H1 (cell line): ENCODE results near the gene HGFAC. TPM values are rescaled to one million over a fixed set of nuclear protein-coding genes. Genes with fewer than 3 reads are reported as not detected.

Experiments
- CTCF ChIA-PET: fragments of 300-600 bp; sonication (Branson Sonifier 250); formaldehyde crosslinking; loops from one replicate; lab custom pipeline; 2021; ENCODE audit not compliant: partially characterized antibody; lab: Charles Lee
- POLR2A ChIA-PET: fragments of 300-600 bp; sonication (Branson Sonifier 250); formaldehyde crosslinking; loops from one replicate; lab custom pipeline; 2021; ENCODE audit warnings: inconsistent platforms; ENCODE audit not compliant: partially characterized antibody; lab: Charles Lee
- DNase-seq, 2 experiments: peaks; one replicate each; pipeline versions ENCODE4 v3.0.0 to v3.0.0-alpha.2; 2010 to 2022; ENCODE audit warnings: low spot score in 2 of 2, low read depth in 1 of 2, mixed read lengths in 1 of 2
- FAIRE-seq: peaks from 2 replicates; lab custom pipeline; 2011; peaks lifted over from hg19 to GRCh38; lab: Jason Lieb, UNC
- H2AFZ ChIP-seq: 2 replicates; pipeline ENCODE4 v1.8.1; 2012; ENCODE audit warnings: low read length, inconsistent platforms
- H2AK5ac ChIP-seq: 2 replicates; pipeline ENCODE4 v1.6.1; 2013; ENCODE audit warnings: low read depth, low read length
- H2BK120ac ChIP-seq: replicated peaks from 2 replicates; pipeline ENCODE3; 2013; ENCODE audit warnings: low read depth, low read length, inconsistent platforms
- H2BK12ac ChIP-seq: 2 replicates; pipeline ENCODE4 v1.6.1; 2013; ENCODE audit warnings: low read depth, low read length
- H2BK15ac ChIP-seq: 2 replicates; pipeline ENCODE4 v1.6.1; 2013; ENCODE audit warnings: low read length
- H2BK20ac ChIP-seq: 2 replicates; pipeline ENCODE4 v1.6.1; 2013; ENCODE audit warnings: low read length
- H2BK5ac ChIP-seq: 2 replicates; pipeline ENCODE4 v1.6.1; 2013; ENCODE audit warnings: low read depth, low read length
- H3K14ac ChIP-seq: 2 replicates; pipeline ENCODE4 v1.6.1; 2013; ENCODE audit warnings: inconsistent platforms; ENCODE audit not compliant: insufficient read length
- H3K18ac ChIP-seq: 2 replicates; pipeline ENCODE4 v1.6.1; 2013; ENCODE audit warnings: low read length; ENCODE audit errors: extremely low read depth
- H3K23ac ChIP-seq: 2 replicates; pipeline ENCODE4 v1.6.1; 2013; ENCODE audit warnings: inconsistent platforms; ENCODE audit not compliant: insufficient read length
- H3K23me2 ChIP-seq: 2 replicates; pipeline ENCODE4 v1.6.1; 2013; ENCODE audit warnings: low read depth, low read length
- H3K27ac ChIP-seq: 2 replicates; pipeline ENCODE4 v1.6.1; 2011; ENCODE audit warnings: low read depth, low read length, inconsistent platforms
- H3K27me3 ChIP-seq, 4 experiments: replicated peaks in 1 of 4; 1 replicate in 1 of 4; 2 replicates in 3 of 4; pipeline versions ENCODE4 v1.6.1 to v1.8.1; 2011 to 2013; ENCODE audit warnings: low read length in 3 of 4, mild to moderate bottlenecking in 3 of 4, inconsistent platforms in 2 of 4, mixed read lengths in 2 of 4, moderate library complexity in 1 of 4; ENCODE audit not compliant: control insufficient read depth in 3 of 4, insufficient read depth in 3 of 4; ENCODE audit errors: extremely low read depth in 1 of 4
- H3K36me3 ChIP-seq, 4 experiments: 2 replicates each; pipeline versions ENCODE4 v1.6.1 to v1.8.1; 2011 to 2013; ENCODE audit warnings: mild to moderate bottlenecking in 4 of 4, low read length in 3 of 4, moderate library complexity in 2 of 4, control low read depth in 1 of 4, inconsistent platforms in 1 of 4; ENCODE audit not compliant: insufficient read depth in 4 of 4, control insufficient read depth in 2 of 4
- H3K4ac ChIP-seq: replicated peaks from 2 replicates; pipeline ENCODE3; 2013; ENCODE audit warnings: low read length, low read depth, mixed read lengths, inconsistent platforms; ENCODE audit not compliant: insufficient read length
- H3K4me1 ChIP-seq, 4 experiments: replicated peaks in 1 of 4; 1 replicate in 1 of 4; 2 replicates in 3 of 4; pipeline versions ENCODE4 v1.6.1 to v1.8.1; 2011 to 2013; ENCODE audit warnings: low read length in 3 of 4, inconsistent platforms in 2 of 4, mixed read lengths in 1 of 4; ENCODE audit not compliant: insufficient read depth in 4 of 4, control insufficient read depth in 3 of 4
- H3K4me2 ChIP-seq, 2 experiments: 2 replicates each; pipeline versions ENCODE4 v1.6.1 to v1.8.1; 2011 to 2013; ENCODE audit warnings: low read depth in 2 of 2, low read length in 2 of 2, control low read depth in 1 of 2, inconsistent platforms in 1 of 2, mild to moderate bottlenecking in 1 of 2; ENCODE audit not compliant: insufficient read depth in 1 of 2
- H3K4me3 ChIP-seq, 4 experiments: fragments of 200-600, 300-600 bp in 1 of 4; sonication (generic), shearing (Covaris generic), sonication (Bioruptor Twin) in 1 of 4; 2 replicates each; pipeline versions ENCODE4 v1.5.1 to v1.8.1; 2011 to 2016; ENCODE audit warnings: low read length in 4 of 4, low read depth in 3 of 4, control low read depth in 2 of 4, inconsistent platforms in 2 of 4, mild to moderate bottlenecking in 2 of 4, mixed read lengths in 1 of 4, moderate library complexity in 1 of 4; ENCODE audit not compliant: insufficient read depth in 2 of 4; ENCODE audit errors: extremely low read depth in 1 of 4
- H3K56ac ChIP-seq: replicated peaks from 2 replicates; pipeline ENCODE3; 2013; ENCODE audit warnings: low read depth, mild to moderate bottlenecking, mixed read lengths, low read length, inconsistent platforms; ENCODE audit not compliant: insufficient read length
- H3K79me1 ChIP-seq: 2 replicates; pipeline ENCODE4 v1.6.1; 2013; ENCODE audit warnings: low read depth, low read length, control low read depth
- H3K79me2 ChIP-seq, 2 experiments: 2 replicates each; pipeline versions ENCODE4 v1.6.1 to v1.8.1; 2012 to 2013; ENCODE audit warnings: low read length in 2 of 2, mild to moderate bottlenecking in 2 of 2, inconsistent platforms in 1 of 2; ENCODE audit not compliant: insufficient read depth in 2 of 2, control insufficient read depth in 1 of 2
- H3K9ac ChIP-seq, 4 experiments: replicated peaks in 1 of 4; 1 replicate in 1 of 4; 2 replicates in 3 of 4; pipeline versions ENCODE4 v1.6.1 to v1.8.1; 2011 to 2013; ENCODE audit warnings: low read depth in 3 of 4, low read length in 3 of 4, control low read depth in 2 of 4, mild to moderate bottlenecking in 2 of 4, moderate library complexity in 2 of 4, inconsistent platforms in 1 of 4; ENCODE audit errors: extremely low read depth in 1 of 4
- H3K9me3 ChIP-seq, 2 experiments: 2 replicates each; pipeline versions ENCODE4 v1.6.1 to v1.8.1; 2012 to 2013; ENCODE audit warnings: mild to moderate bottlenecking in 2 of 2, moderate library complexity in 2 of 2, control low read depth in 1 of 2, inconsistent platforms in 1 of 2, low read depth in 1 of 2, low read length in 1 of 2, mixed read lengths in 1 of 2; ENCODE audit not compliant: insufficient read depth in 2 of 2
- H4K20me1 ChIP-seq, 2 experiments: replicated peaks in 1 of 2; 2 replicates each; pipeline versions ENCODE3 to v1.8.1; 2011 to 2013; ENCODE audit warnings: inconsistent platforms in 2 of 2, low read length in 2 of 2, mild to moderate bottlenecking in 1 of 2; ENCODE audit not compliant: insufficient read depth in 2 of 2, control insufficient read depth in 1 of 2
- H4K5ac ChIP-seq: 2 replicates; pipeline ENCODE4 v1.6.1; 2013; ENCODE audit warnings: low read length, low read depth, mixed read lengths, inconsistent platforms; ENCODE audit not compliant: insufficient read length
- H4K8ac ChIP-seq: 2 replicates; pipeline ENCODE4 v1.8.0; 2013; ENCODE audit warnings: mild to moderate bottlenecking, moderate library complexity, low read length, inconsistent platforms; ENCODE audit not compliant: insufficient read depth; ENCODE audit errors: extremely low read depth
- H4K91ac ChIP-seq: replicated peaks from 2 replicates; pipeline ENCODE3; 2013; ENCODE audit warnings: low read length, mixed read lengths, inconsistent platforms; ENCODE audit not compliant: insufficient read length
- CBX5 ChIP-seq: fragments of 300-800, 300-1000 bp; sonication (generic); IDR thresholded peaks from 2 replicates; pipeline ENCODE4 v1.7.1; 2016; ENCODE audit warnings: antibody characterized with exemption, low read length, low read depth
- CEBPB ChIP-seq: IDR thresholded peaks from 2 replicates; pipeline ENCODE4 v1.6.1; 2012; ENCODE audit warnings: low read depth, low read length
- CTBP2 ChIP-seq: IDR thresholded peaks from 2 replicates; pipeline ENCODE4 v1.7.0; 2011; ENCODE audit warnings: borderline replicate concordance, mild to moderate bottlenecking, moderate library complexity, mixed read lengths, low read length; ENCODE audit not compliant: insufficient read depth, insufficient read length
- GABPA ChIP-seq: IDR thresholded peaks from 2 replicates; pipeline ENCODE4 v1.6.1; 2011; ENCODE audit warnings: mild to moderate bottlenecking, low read length, moderate library complexity, borderline replicate concordance; ENCODE audit not compliant: insufficient read depth
- HDAC2 ChIP-seq, 2 experiments: fragments of 300-600 bp in 1 of 2; sonication (generic) in 1 of 2; IDR thresholded peaks; 2 replicates each; pipeline ENCODE4 v1.6.1; 2011 to 2012; ENCODE audit warnings: low read depth in 2 of 2, low read length in 2 of 2, mild to moderate bottlenecking in 2 of 2, moderate library complexity in 2 of 2, borderline replicate concordance in 1 of 2, inconsistent platforms in 1 of 2
- PHF8 ChIP-seq: fragments of 200-600 bp; sonication (generic); conservative IDR thresholded peaks from 2 replicates; pipeline ENCODE4 v1.7.1; 2012; ENCODE audit warnings: low read depth, mild to moderate bottlenecking, inconsistent platforms, low read length, moderate library complexity
- RXRA ChIP-seq: IDR thresholded peaks from 2 replicates; pipeline ENCODE4 v1.6.1; 2011; ENCODE audit warnings: low read depth, mild to moderate bottlenecking, low read length, moderate library complexity; ENCODE audit not compliant: insufficient read depth
- SIRT6 ChIP-seq: IDR thresholded peaks from one replicate; pipeline ENCODE4 v1.7.1; 2012; ENCODE audit warnings: low read length, inconsistent platforms
- SUZ12 ChIP-seq: fragments of 200-600 bp; sonication (generic); IDR thresholded peaks from 2 replicates; pipeline ENCODE4 v1.6.1; 2012; ENCODE audit warnings: mild to moderate bottlenecking, inconsistent platforms, low read length, moderate library complexity, mixed read lengths
- ZNF274 ChIP-seq: IDR thresholded peaks from 2 replicates; pipeline ENCODE4 v1.7.0; 2012; ENCODE audit warnings: low read length, borderline replicate concordance; ENCODE audit errors: extremely low read depth
- WGBS, 2 experiments: shearing (Covaris generic) in 1 of 2; methylation state at CpG; one replicate each; pipeline versions ENCODE4 v1.1.6 to v1.1.7; 2013 to 2015; ENCODE audit warnings: low lambda C conversion rate in 2 of 2, mixed read lengths in 2 of 2, inconsistent platforms in 1 of 2, low coverage in 1 of 2, missing lambda C conversion rate in 1 of 2; ENCODE audit not compliant: insufficient replicate concordance in 2 of 2, insufficient coverage in 1 of 2, insufficient read length in 1 of 2; ENCODE audit errors: extremely low coverage in 1 of 2, missing lambda C conversion rate in 1 of 2; 5-methylcytosine and 5-hydroxymethylcytosine counted together
- polyA plus RNA-seq, 7 experiments: library from polyadenylated mRNA; depleted of rRNA in 3 of 7; stranded (reverse) in 5 of 7; unstranded in 2 of 7; fragments of >200 nt in 5 of 7; fragments of 200-250 nt in 2 of 7; gene quantifications; 1 replicate in 5 of 7; 2 replicates in 1 of 7; 4 replicates in 1 of 7; pipeline versions ENCODE4 v1.2.1 to v1.2.3, GENCODE V29; 2011 to 2013; ENCODE audit warnings: missing spikeins in 2 of 7, mixed read lengths in 2 of 7
- total RNA-seq: library from RNA; stranded (reverse); fragmentation: NEBNext Ultra II Directional; extraction: Animal tissue kit (Norgen Biotek cat#: 25700); gene quantifications from 2 replicates; pipeline ENCODE4 v1.2.1, GENCODE V29; 2021
- TF ChIP-seq, protein P1 (sequence below): IDR thresholded peaks from 2 replicates; pipeline ENCODE4 v1.6.1; 2011; ENCODE audit warnings: low read length, improper control_type of control experiment
- TF ChIP-seq, protein P2 (sequence below): IDR thresholded peaks from 2 replicates; pipeline ENCODE4 v1.6.1; 2011; ENCODE audit warnings: low read depth, mild to moderate bottlenecking, low read length; ENCODE audit not compliant: insufficient read depth

HGFAC gene
- total and polyA plus RNA-seq, 2 of the 8 experiments (the other 6 are each of a cell fraction or from before 2014, with no cell fraction given): 0.14 to 0.15 TPM

DNA sequence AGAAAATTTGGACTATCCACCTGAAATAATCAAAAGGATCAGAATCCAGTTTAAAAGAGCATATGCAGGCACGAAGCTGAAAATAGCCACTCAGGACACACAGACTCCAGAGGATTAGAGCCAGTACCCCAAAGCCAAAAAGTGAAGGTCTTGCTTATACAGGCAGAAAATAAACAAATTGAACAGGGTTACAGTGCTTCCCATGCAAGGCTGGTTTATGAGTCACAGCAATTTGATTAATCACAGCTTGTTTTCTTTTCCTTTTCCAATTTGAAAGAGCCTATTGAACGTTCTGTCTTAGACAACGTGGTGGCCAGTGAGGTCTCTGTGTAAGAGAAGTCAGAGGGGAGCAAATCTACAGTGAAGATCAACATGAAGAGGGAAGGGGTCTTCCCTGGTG is 10.2 kb downstream of the HGFAC start:
- H3K56ac ChIP-seq: no peak overlapping the region
- H3K27ac ChIP-seq: no peak overlapping the region
- FAIRE-seq: no peak
- H4K5ac ChIP-seq: no peak overlapping the region
- H3K23me2 ChIP-seq: no peaks in the 10 kb centered on the region
- 78% methylated on average over 3 of the region's 3 CpGs; no CpG with 5 or more reads in 1 of the 2 experiments for WGBS, 2 experiments
- H4K20me1 ChIP-seq: no peaks in the 10 kb centered on the region
- H2BK120ac ChIP-seq: no peak overlapping the region
- H3K27me3 ChIP-seq: peaks cover 0 to 3% (median 0%) of the 10 kb centered on the region in 4 experiments; a peak in 5 of 7 replicates
- no peak overlapping the region for H3K4me3 ChIP-seq
- no peaks in the 10 kb centered on the region for H3K9me3 ChIP-seq
- H3K14ac ChIP-seq: no peak overlapping the region
- H2AFZ ChIP-seq: no peak overlapping the region
- H3K4me1 ChIP-seq: no peaks in the 10 kb centered on the region; a peak in 1 of 7 replicates
- H3K23ac ChIP-seq: no peak overlapping the region
- H2BK15ac ChIP-seq: no peak overlapping the region
- no peak overlapping the region for H2BK20ac ChIP-seq
- DNase-seq: no peak
- H3K9ac ChIP-seq: no peak overlapping the region
- no peaks in the 10 kb centered on the region for H3K79me1 ChIP-seq
- no peak overlapping the region for H3K4me2 ChIP-seq
- H2AK5ac ChIP-seq: no peak overlapping the region
- no peak overlapping the region for H2BK12ac ChIP-seq
- H4K91ac ChIP-seq: no peak overlapping the region
- H3K18ac ChIP-seq: no peak overlapping the region
- H3K36me3 ChIP-seq: no peaks in the 10 kb centered on the region
- H4K8ac ChIP-seq: no peak overlapping the region
- H3K79me2 ChIP-seq: no peaks in the 10 kb centered on the region
- H2BK5ac ChIP-seq: no peak overlapping the region
- H3K4ac ChIP-seq: no peak overlapping the region
- ChIA-PET POLR2A (interaction anchor here (0.6 to 1.3 kb wide), 2 partner anchors 10 to 40 kb away, joined by 3 read pairs; no protein-coding TSS in a partner anchor), CTCF (interaction anchor here (0.7 to 2.9 kb wide), 20 partner anchors 8 to 137 kb away, joined by 3 to 13 read pairs (median 3); partner anchors contain the start of genes DOK7 and HGFAC)
- TF ChIP-seq, protein P1, sequence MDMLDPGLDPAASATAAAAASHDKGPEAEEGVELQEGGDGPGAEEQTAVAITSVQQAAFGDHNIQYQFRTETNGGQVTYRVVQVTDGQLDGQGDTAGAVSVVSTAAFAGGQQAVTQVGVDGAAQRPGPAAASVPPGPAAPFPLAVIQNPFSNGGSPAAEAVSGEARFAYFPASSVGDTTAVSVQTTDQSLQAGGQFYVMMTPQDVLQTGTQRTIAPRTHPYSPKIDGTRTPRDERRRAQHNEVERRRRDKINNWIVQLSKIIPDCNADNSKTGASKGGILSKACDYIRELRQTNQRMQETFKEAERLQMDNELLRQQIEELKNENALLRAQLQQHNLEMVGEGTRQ: no peak
- TF ChIP-seq HDAC2 (IDR thresholded peaks at IDR 0.05; ENCODE audit: borderline replicate concordance in 1 of 2, low read depth in 2 of 2, low read length in 2 of 2): no peak
- no peak for TF ChIP-seq SIRT6
- TF ChIP-seq, protein P2, sequence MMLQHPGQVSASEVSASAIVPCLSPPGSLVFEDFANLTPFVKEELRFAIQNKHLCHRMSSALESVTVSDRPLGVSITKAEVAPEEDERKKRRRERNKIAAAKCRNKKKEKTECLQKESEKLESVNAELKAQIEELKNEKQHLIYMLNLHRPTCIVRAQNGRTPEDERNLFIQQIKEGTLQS: no peak
- no peak for TF ChIP-seq ZNF274
- TF ChIP-seq GABPA: no peak
- TF ChIP-seq CBX5: no peak
- no peak for TF ChIP-seq PHF8
- TF ChIP-seq CEBPB: no peak
- no peak for TF ChIP-seq SUZ12
- no peak for TF ChIP-seq RXRA
- no peak for TF ChIP-seq CTBP2
